Activated naive CD4-positive, alpha-beta T cell treated with anti-CD3 and anti-CD28 coated beads, Interleukin-2, amount 10 ng/mL, durations not matched to agents 7 days and 5 days (primary cell): ENCODE results near the gene DHRS2.
"Not testable (repeated sequence)": the region's sequence is repeated elsewhere in the genome, so short reads cannot be mapped to it uniquely, and the experiment has no call there.

Experiments
- CTCF ChIA-PET: fragments of 350-600 bp; sonication (Branson Sonifier 250); formaldehyde crosslinking; loops from one replicate; lab custom pipeline; 2021; ENCODE audit warnings: antibody characterized with exemption; lab: Charles Lee
- DNase-seq: peaks from one replicate; pipeline ENCODE4 v3.0.0-alpha.2; 2020
- H3K27ac Mint-ChIP-seq: one replicate; pipeline ENCODE4 v1.8.0; 2021; ENCODE audit warnings: mild to moderate bottlenecking, moderate library complexity, mixed read lengths
- H3K27me3 Mint-ChIP-seq: one replicate; pipeline ENCODE4 v1.8.0; 2021; ENCODE audit warnings: mild to moderate bottlenecking, mixed read lengths
- H3K36me3 Mint-ChIP-seq: one replicate; pipeline ENCODE4 v1.8.0; 2021; ENCODE audit warnings: mixed read lengths
- H3K4me1 Mint-ChIP-seq: one replicate; pipeline ENCODE4 v1.8.0; 2021; ENCODE audit warnings: mixed read lengths
- H3K4me3 Mint-ChIP-seq: one replicate; pipeline ENCODE4 v1.8.0; 2021; ENCODE audit warnings: mild to moderate bottlenecking, moderate library complexity, mixed read lengths
- H3K9me3 Mint-ChIP-seq: one replicate; pipeline ENCODE4 v1.8.0; 2021; ENCODE audit warnings: mixed read lengths

The DHRS2 gene

DNA sequence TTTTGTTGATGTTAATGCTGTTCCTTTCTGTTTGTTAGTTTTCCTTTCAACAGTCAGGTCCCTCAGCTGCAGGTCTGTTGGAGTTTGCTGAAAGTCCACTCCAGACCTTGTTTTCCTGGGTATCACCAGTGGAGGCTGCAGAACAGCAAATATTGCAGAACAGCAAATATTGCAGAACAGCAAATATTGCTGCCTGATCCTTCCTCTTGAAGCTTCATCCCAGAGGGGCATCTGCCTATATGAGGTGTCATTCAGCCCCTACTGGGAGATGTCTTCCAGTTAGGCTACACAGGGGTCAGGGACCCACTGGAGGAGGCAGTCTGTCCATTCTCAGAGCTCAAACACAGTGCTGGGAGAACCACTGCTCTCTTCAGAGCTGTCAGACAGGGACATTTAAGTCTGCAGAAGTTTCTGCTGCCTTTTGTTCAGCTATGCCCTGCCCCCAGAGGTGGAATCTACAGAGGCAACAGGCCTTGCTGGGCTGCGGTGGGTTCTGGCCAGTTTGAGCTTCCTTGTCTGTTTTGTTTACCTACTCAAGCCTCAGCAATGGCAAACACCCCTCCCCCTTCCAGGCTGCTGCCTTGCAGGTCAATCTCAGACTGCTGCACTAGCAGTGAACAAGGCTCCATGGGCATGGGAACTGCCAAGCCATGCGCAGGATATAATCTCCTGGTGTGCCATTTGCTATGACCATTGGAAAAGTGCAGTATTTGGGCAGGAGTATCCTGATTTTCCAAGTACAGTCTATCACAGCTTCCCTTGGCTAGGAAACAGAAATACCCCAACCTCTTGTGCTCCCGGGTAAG is 53.7 kb downstream of the DHRS2 start:
- H3K36me3 Mint-ChIP-seq, H3K4me3 Mint-ChIP-seq, H3K9me3 Mint-ChIP-seq, DNase-seq, H3K4me1 Mint-ChIP-seq, H3K27ac Mint-ChIP-seq, H3K27me3 Mint-ChIP-seq: not testable (repeated sequence)
- CTCF ChIA-PET, result interaction anchor here (1.1 to 2.1 kb wide), 3 partner anchors 8 to 101 kb away, joined by 3 to 6 read pairs (median 4); no protein-coding TSS in a partner anchor

DNA sequence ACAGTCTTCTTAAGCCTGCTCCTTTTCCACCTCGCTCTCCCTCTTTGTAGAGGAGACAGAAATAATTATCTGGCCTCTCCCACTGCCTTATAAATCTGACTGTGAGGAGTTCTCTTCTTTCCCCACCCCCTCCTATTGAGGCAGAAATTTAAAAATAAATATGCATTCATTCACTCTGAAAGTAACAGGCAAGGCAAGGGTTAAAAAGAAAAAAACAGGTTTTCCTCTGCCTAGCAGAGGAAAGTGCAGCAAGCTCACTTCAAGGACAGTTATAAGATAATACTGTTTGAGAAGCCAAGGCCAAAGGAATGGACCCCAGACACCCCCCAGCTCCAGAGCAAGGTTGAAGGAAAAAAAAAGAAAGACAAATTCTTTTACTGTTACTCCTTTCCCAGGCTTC is 56.3 kb downstream of the DHRS2 start:
- Mint-ChIP-seq H3K27ac (no peak overlapping the region), H3K4me1 (no peaks in the 10 kb centered on the region), H3K4me3 (no peak overlapping the region), H3K9me3 (no peaks in the 10 kb centered on the region), H3K36me3 (no peaks in the 10 kb centered on the region), H3K27me3 (no peaks in the 10 kb centered on the region)
- CTCF ChIA-PET, result no interaction called here
- DNase-seq, result no peak

DNA sequence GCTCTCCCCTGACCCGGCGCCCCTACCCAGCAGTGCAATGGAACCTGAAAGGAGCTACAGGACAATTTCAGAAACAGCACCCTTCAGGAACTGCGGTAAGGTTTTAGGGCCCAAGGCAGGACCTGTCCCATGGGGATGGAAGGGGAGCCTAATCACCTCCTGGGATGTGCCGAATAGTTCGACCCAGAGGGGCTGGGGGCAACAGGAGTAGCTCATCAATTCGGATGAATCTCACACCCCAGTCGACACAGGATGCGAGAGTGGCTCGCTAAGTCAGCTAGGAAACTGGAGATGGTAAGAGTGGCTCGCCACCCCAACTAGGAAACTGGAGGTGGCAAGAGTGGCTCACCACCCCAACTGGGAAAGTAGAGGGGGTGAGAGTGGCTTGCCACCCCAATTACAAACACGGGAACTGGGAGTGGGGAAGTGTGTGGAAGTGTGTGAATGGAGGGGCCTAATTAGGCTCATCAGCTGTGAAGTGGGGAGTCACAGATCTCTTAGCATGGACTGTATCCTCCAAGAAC is 57.1 kb downstream of the DHRS2 start:
- CTCF ChIA-PET, result no interaction called here

DNA sequence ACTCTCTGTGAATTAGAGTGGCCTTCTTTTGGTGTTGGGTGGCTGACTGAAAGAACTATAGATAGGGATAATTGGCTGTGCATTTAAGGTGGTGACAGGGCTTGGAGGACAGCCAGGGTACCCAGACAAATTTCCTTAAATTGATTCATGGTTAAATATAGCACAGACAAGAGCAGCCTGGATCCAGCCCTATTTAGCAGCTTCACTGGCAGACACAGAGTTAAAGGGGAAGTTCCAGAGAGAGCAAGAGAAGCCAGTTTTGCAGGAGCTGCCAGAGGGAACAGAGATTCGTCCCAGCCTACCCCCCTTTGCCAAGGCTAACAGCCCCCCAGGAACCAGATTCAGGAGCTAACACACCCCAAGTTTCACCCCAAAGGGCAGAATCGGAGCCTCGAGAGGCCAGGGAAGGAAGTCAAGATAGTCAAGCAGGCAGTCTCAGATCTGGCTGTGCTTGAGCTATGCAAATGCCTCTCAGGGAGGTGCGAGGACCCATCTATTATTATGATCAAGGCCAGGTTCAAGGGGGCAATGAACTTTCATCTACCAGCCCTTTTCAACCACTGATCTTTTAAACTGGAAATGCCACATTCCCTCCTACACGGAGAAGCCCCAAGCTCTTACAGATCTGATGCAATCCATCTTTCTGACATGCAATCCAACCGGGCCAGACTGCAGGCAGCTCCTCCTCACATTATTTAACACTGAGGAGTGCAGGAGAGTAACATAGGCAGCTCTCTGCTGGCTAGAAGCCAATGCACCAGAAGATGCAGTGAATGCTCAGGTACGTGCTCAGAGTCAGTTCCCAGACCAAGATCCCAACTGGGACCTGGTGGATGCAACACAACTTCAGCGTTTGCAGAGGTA is 58.2 kb downstream of the DHRS2 start:
- H3K4me1 Mint-ChIP-seq, result no peaks in the 10 kb centered on the region
- H3K27ac Mint-ChIP-seq, result no peak overlapping the region
- no peaks in the 10 kb centered on the region for H3K27me3 Mint-ChIP-seq
- H3K4me3 Mint-ChIP-seq, result no peak overlapping the region
- no peaks in the 10 kb centered on the region for H3K9me3 Mint-ChIP-seq
- CTCF ChIA-PET, result no interaction called here
- no peaks in the 10 kb centered on the region for H3K36me3 Mint-ChIP-seq
- no peak for DNase-seq

More for the DNA sequence above, 57.1 kb downstream of the DHRS2 start:
- H3K4me1 Mint-ChIP-seq, result no peaks in the 10 kb centered on the region
- H3K27me3 Mint-ChIP-seq, result no peaks in the 10 kb centered on the region
- H3K4me3 Mint-ChIP-seq, result no peak overlapping the region
- no peak for DNase-seq
- no peaks in the 10 kb centered on the region for H3K9me3 Mint-ChIP-seq
- H3K27ac Mint-ChIP-seq, result no peak overlapping the region
- no peaks in the 10 kb centered on the region for H3K36me3 Mint-ChIP-seq
